Body of pancreas (tissue), 4 donors: ENCODE measurements around the gene DCDC2.

ENCODE experiments used
- POLR2A ChIP-seq, 3 donors: fragments of 450-650 bp; IDR thresholded peaks; one replicate each; pipeline ENCODE4 v1.6.1; 2016; ENCODE audit warnings: antibody characterized with exemption in 3 of 3, mild to moderate bottlenecking in 2 of 3
- TF ChIP-seq, protein P1 (sequence below), 7 experiments: fragments of 450-650 bp in 4 of 7; fragments of 200-600 bp in 3 of 7; sonication (generic) in 3 of 7; IDR thresholded peaks; one replicate each; pipeline ENCODE4 v1.5.1; 2016 to 2019; ENCODE audit warnings: antibody characterized with exemption in 7 of 7

DNA sequence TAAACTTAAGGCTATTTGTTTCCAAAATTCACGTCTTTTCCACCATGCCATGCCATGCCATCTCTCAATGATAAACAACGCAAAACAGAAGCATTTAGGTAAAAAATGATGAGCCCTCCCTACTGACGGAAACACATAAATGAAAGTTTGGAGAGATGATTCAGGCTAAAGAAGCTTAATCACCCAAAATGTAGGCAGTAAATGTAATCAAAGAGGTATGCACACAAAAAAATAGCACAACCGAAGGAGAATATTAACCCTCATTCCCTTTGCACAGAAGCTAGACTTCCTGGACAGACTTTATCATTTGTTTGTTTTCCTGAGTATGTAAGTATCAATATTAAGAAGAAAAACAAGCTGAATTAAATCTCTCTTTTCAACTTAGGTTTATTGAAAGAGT lies 28.8 kb downstream of the DCDC2 start:
- TF ChIP-seq, protein P1, sequence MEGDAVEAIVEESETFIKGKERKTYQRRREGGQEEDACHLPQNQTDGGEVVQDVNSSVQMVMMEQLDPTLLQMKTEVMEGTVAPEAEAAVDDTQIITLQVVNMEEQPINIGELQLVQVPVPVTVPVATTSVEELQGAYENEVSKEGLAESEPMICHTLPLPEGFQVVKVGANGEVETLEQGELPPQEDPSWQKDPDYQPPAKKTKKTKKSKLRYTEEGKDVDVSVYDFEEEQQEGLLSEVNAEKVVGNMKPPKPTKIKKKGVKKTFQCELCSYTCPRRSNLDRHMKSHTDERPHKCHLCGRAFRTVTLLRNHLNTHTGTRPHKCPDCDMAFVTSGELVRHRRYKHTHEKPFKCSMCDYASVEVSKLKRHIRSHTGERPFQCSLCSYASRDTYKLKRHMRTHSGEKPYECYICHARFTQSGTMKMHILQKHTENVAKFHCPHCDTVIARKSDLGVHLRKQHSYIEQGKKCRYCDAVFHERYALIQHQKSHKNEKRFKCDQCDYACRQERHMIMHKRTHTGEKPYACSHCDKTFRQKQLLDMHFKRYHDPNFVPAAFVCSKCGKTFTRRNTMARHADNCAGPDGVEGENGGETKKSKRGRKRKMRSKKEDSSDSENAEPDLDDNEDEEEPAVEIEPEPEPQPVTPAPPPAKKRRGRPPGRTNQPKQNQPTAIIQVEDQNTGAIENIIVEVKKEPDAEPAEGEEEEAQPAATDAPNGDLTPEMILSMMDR (IDR thresholded peaks at IDR 0.05) = no peak
- no peak for TF ChIP-seq POLR2A (IDR thresholded peaks at IDR 0.05)
